ENCODE measurements around the gene MPRIP.

GRCh38 chr17:17224137-17224536 lies 181.9 kb downstream of the MPRIP start:
- TF ChIP-seq CTCF (IDR thresholded peaks at IDR 0.05) (no peak), POLR2A (IDR thresholded peaks at IDR 0.05) (no peak)
